HG03066 (cell line): ENCODE measurements around the gene GIGYF2.

Experiments used
- ATAC-seq: cut with Tn5 transposase; IDR thresholded peaks from one replicate; pipeline ENCODE4 v1.9.1; 2021; ENCODE audit warnings: low read depth; ENCODE audit not compliant: unreplicated experiment

GIGYF2 gene

GRCh38 chr2:232749331-232749730, 52.2 kb downstream of the GIGYF2 start:
- no peak for ATAC-seq

- ATAC-seq, result no peak
Observed at GRCh38 chr2:232750135-232750671, 53.1 kb downstream of the GIGYF2 start.

- no peak for ATAC-seq
Observed at GRCh38 chr2:232757905-232758304, 60.8 kb downstream of the GIGYF2 start.

GRCh38 chr2:232761301-232761907, 64.3 kb downstream of the GIGYF2 start:
- ATAC-seq, result no peak

- ATAC-seq, result no peak
Observed at GRCh38 chr2:232767866-232768265, 70.7 kb downstream of the GIGYF2 start.

- ATAC-seq, result no peak
Observed at GRCh38 chr2:232770207-232770606, 73.1 kb downstream of the GIGYF2 start.

GRCh38 chr2:232771870-232772269, 74.7 kb downstream of the GIGYF2 start:
- no peak for ATAC-seq

- ATAC-seq, result peak; percentile 70
Observed at GRCh38 chr2:232772531-232772930, 75.4 kb downstream of the GIGYF2 start.

- no peak for ATAC-seq
Observed at GRCh38 chr2:232773815-232774214, 76.7 kb downstream of the GIGYF2 start.

- ATAC-seq, result no peak
Observed at GRCh38 chr2:232776435-232776834, 79.3 kb downstream of the GIGYF2 start, which contains the start of gene KCNJ13. Gene KCNJ13, minus strand, starts transcription at chr2:232776565. Its CDS starts 5,203 bp downstream, at chr2:232771362.

GRCh38 chr2:232777276-232777675, 80.1 kb downstream of the GIGYF2 start:
- no peak for ATAC-seq

GRCh38 chr2:232779465-232779864, 82.3 kb downstream of the GIGYF2 start:
- no peak for ATAC-seq

GRCh38 chr2:232779934-232780333, 82.8 kb downstream of the GIGYF2 start:
- ATAC-seq, result no peak

GRCh38 chr2:232781765-232782164, 84.6 kb downstream of the GIGYF2 start:
- ATAC-seq, result peak; percentile 93

GRCh38 chr2:232783278-232783677, 86.1 kb downstream of the GIGYF2 start:
- no peak for ATAC-seq

GRCh38 chr2:232787806-232788205, 90.7 kb downstream of the GIGYF2 start:
- no peak for ATAC-seq

GRCh38 chr2:232789082-232789481, 92.0 kb downstream of the GIGYF2 start:
- ATAC-seq, result no peak

GRCh38 chr2:232791518-232791917, 94.4 kb downstream of the GIGYF2 start:
- no peak for ATAC-seq

GRCh38 chr2:232793271-232793670, 96.1 kb downstream of the GIGYF2 start:
- no peak for ATAC-seq

- no peak for ATAC-seq
Observed at GRCh38 chr2:232794981-232795380, 97.8 kb downstream of the GIGYF2 start.

- ATAC-seq, result no peak
Observed at GRCh38 chr2:232795920-232796319, 98.8 kb downstream of the GIGYF2 start.

GRCh38 chr2:232798187-232798586, 101.1 kb downstream of the GIGYF2 start:
- ATAC-seq, result no peak

- no peak for ATAC-seq
Observed at GRCh38 chr2:232800166-232800565, 103.0 kb downstream of the GIGYF2 start.
